Measurements from ENCODE around the gene CAMK4. TPM values are rescaled to one million over a fixed set of nuclear protein-coding genes. Genes with fewer than 3 reads are reported as not detected.

CAMK4 gene
- total and polyA plus RNA-seq, 2 experiments from 2014 or later: 4.2 to 7.3 TPM

GRCh38 chr5:111495159-111495558 is 271.0 kb downstream of the CAMK4 start (continued):
- TF ChIP-seq, protein P1, sequence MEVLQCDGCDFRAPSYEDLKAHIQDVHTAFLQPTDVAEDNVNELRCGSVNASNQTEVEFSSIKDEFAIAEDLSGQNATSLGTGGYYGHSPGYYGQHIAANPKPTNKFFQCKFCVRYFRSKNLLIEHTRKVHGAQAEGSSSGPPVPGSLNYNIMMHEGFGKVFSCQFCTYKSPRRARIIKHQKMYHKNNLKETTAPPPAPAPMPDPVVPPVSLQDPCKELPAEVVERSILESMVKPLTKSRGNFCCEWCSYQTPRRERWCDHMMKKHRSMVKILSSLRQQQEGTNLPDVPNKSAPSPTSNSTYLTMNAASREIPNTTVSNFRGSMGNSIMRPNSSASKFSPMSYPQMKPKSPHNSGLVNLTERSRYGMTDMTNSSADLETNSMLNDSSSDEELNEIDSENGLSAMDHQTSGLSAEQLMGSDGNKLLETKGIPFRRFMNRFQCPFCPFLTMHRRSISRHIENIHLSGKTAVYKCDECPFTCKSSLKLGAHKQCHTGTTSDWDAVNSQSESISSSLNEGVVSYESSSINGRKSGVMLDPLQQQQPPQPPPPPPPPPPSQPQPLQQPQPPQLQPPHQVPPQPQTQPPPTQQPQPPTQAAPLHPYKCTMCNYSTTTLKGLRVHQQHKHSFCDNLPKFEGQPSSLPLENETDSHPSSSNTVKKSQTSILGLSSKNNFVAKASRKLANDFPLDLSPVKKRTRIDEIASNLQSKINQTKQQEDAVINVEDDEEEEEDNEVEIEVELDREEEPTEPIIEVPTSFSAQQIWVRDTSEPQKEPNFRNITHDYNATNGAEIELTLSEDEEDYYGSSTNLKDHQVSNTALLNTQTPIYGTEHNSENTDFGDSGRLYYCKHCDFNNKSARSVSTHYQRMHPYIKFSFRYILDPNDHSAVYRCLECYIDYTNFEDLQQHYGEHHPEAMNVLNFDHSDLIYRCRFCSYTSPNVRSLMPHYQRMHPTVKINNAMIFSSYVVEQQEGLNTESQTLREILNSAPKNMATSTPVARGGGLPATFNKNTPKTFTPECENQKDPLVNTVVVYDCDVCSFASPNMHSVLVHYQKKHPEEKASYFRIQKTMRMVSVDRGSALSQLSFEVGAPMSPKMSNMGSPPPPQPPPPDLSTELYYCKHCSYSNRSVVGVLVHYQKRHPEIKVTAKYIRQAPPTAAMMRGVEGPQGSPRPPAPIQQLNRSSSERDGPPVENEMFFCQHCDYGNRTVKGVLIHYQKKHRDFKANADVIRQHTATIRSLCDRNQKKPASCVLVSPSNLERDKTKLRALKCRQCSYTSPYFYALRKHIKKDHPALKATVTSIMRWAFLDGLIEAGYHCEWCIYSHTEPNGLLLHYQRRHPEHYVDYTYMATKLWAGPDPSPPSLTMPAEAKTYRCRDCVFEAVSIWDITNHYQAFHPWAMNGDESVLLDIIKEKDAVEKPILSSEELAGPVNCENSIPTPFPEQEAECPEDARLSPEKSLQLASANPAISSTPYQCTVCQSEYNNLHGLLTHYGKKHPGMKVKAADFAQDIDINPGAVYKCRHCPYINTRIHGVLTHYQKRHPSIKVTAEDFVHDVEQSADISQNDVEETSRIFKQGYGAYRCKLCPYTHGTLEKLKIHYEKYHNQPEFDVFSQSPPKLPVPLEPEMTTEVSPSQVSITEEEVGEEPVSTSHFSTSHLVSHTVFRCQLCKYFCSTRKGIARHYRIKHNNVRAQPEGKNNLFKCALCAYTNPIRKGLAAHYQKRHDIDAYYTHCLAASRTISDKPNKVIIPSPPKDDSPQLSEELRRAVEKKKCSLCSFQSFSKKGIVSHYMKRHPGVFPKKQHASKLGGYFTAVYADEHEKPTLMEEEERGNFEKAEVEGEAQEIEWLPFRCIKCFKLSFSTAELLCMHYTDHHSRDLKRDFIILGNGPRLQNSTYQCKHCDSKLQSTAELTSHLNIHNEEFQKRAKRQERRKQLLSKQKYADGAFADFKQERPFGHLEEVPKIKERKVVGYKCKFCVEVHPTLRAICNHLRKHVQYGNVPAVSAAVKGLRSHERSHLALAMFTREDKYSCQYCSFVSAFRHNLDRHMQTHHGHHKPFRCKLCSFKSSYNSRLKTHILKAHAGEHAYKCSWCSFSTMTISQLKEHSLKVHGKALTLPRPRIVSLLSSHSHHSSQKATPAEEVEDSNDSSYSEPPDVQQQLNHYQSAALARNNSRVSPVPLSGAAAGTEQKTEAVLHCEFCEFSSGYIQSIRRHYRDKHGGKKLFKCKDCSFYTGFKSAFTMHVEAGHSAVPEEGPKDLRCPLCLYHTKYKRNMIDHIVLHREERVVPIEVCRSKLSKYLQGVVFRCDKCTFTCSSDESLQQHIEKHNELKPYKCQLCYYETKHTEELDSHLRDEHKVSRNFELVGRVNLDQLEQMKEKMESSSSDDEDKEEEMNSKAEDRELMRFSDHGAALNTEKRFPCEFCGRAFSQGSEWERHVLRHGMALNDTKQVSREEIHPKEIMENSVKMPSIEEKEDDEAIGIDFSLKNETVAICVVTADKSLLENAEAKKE (CRISPR knock-in tag; IDR thresholded peaks at IDR 0.05): no peak
- TF ChIP-seq NANOG (IDR thresholded peaks at IDR 0.05; ENCODE audit: borderline replicate concordance) (no peak), ZNF114 (CRISPR knock-in tag; IDR thresholded peaks at IDR 0.05) (no peak), EZH2 (IDR thresholded peaks at IDR 0.05; ENCODE audit: low read depth, unreplicated experiment) (no peak), ZNF331 (CRISPR knock-in tag; IDR thresholded peaks at IDR 0.05; ENCODE audit: low read depth) (no peak)
- TF ChIP-seq, protein P2, sequence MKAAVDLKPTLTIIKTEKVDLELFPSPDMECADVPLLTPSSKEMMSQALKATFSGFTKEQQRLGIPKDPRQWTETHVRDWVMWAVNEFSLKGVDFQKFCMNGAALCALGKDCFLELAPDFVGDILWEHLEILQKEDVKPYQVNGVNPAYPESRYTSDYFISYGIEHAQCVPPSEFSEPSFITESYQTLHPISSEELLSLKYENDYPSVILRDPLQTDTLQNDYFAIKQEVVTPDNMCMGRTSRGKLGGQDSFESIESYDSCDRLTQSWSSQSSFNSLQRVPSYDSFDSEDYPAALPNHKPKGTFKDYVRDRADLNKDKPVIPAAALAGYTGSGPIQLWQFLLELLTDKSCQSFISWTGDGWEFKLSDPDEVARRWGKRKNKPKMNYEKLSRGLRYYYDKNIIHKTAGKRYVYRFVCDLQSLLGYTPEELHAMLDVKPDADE (IDR thresholded peaks at IDR 0.05): no peak

DNA sequence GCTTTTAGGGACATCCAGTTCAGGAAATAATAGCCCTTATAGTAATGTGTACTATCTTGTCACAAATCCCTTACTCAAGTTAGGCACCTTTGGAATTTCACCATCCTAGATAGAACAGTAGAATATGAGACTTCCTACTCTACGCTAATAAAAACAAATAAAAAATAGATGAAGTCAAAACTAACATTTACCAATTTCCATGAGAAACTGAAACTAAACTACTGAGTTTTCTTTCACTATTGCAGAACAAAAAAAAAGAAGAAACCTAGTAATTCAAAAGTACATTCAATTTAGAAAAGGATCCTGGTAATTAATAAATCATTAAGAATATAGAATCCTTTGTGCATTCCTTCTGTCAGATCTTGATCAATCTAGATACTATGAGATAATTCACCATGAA is 274.2 kb downstream of the CAMK4 start:
- Histone ChIP-seq H3K27ac (ENCODE audit: low read depth) (no peak overlapping the region), H3K79me2 (replicated peaks; ENCODE audit: insufficient read depth) (peaks cover 20% of the 10 kb centered on the region), H3K4me3 (no peak overlapping the region), H2AFZ (no peak overlapping the region), H3F3A (replicated peaks; ENCODE audit: low read depth) (no peaks in the 10 kb centered on the region), H3K4me1 (ENCODE audit: insufficient read depth) (peaks cover 6% of the 10 kb centered on the region), H3K9me2 (ENCODE audit: insufficient read depth) (no peaks in the 10 kb centered on the region), H3K36me3 (ENCODE audit: insufficient read depth) (peaks cover 26% of the 10 kb centered on the region; the same call in 1 of the 2 replicates), H4K20me1 (replicated peaks; ENCODE audit: insufficient read depth) (peaks cover 5% of the 10 kb centered on the region; the same call in 1 of the 2 replicates), H3K4me2 (no peak overlapping the region), H3K27me3 (ENCODE audit: insufficient read depth) (no peaks in the 10 kb centered on the region)
- Mint-ChIP-seq H3K4me3 (no peak overlapping the region), H3K27ac (peak overlapping the region; percentile 44; the same call in 1 of the 2 replicates), H3K4me1 (peaks cover 7% of the 10 kb centered on the region; the same call in 2 of the 3 replicates), H3K9me3 (no peaks in the 10 kb centered on the region), H3K36me3 (ENCODE audit: low read depth) (peaks cover 44% of the 10 kb centered on the region), H3K27me3 (ENCODE audit: insufficient read depth, low read depth, poor library complexity) (no peaks in the 10 kb centered on the region)
- DNase-seq (ENCODE audit: low spot score): no peak
- no peak for ATAC-seq
- TF ChIP-seq ZNF331 (CRISPR knock-in tag; IDR thresholded peaks at IDR 0.05; ENCODE audit: low read depth) (no peak), EZH2 (IDR thresholded peaks at IDR 0.05; ENCODE audit: low read depth, unreplicated experiment) (no peak), CREB1 (CRISPR knock-in tag; IDR thresholded peaks at IDR 0.05; ENCODE audit: low read depth) (no peak), CTCF (conservative IDR thresholded peaks at IDR 0.05; ENCODE audit: low read depth in 2 of 2) (no peak)
